HL-60 (cell line): ENCODE data around the gene MACROD2.

Experiments
- DNase-seq, 2 experiments: peaks; one replicate each; pipeline ENCODE4 v3.0.0-alpha.2; 2010 to 2020; ENCODE audit warnings: low read depth in 1 of 2, low spot score in 1 of 2
- H3K27ac ChIP-seq: fragments of 250-450 bp; sonication (Bioruptor Pico); replicated peaks from 2 replicates; pipeline ENCODE4 v1.5.1; 2020; ENCODE audit warnings: mild to moderate bottlenecking, moderate library complexity
- H3K27me3 ChIP-seq: fragments of 250-450 bp; sonication (Bioruptor Pico); 2 replicates; pipeline ENCODE4 v1.5.1; 2021; ENCODE audit warnings: mild to moderate bottlenecking, moderate library complexity; ENCODE audit not compliant: insufficient read depth, poor library complexity, severe bottlenecking
- H3K4me3 ChIP-seq: replicated peaks from 2 replicates; pipeline ENCODE4 v1.5.1; 2011; ENCODE audit warnings: mild to moderate bottlenecking, control low read depth, low read length; ENCODE audit not compliant: insufficient read depth
- CTCF ChIP-seq: IDR thresholded peaks from one replicate; pipeline ENCODE4 v1.5.1; 2011; ENCODE audit warnings: low read length, control low read depth, inconsistent platforms; ENCODE audit not compliant: insufficient read depth
- GABPA ChIP-seq: IDR thresholded peaks from 2 replicates; pipeline ENCODE4 v1.6.1; 2012; ENCODE audit warnings: low read depth
- POLR2AphosphoS5 ChIP-seq: IDR thresholded peaks from 2 replicates; pipeline ENCODE4 v1.6.1; 2012; ENCODE audit warnings: low read depth
- REST ChIP-seq: IDR thresholded peaks from 2 replicates; pipeline ENCODE4 v1.6.1; 2012; ENCODE audit warnings: low read depth; ENCODE audit not compliant: insufficient replicate concordance
- SPI1 ChIP-seq: IDR thresholded peaks from 2 replicates; pipeline ENCODE4 v1.6.1; 2012; ENCODE audit warnings: low read depth, mild to moderate bottlenecking, borderline replicate concordance

Gene MACROD2

GRCh38 chr20:14604143-14604542, 608.8 kb downstream of the MACROD2 start:
- Histone ChIP-seq H3K4me3 (no peak overlapping the region), H3K27me3 (no peaks in the 10 kb centered on the region), H3K27ac (no peak overlapping the region)
- DNase-seq: no peak
- TF ChIP-seq CTCF: no peak
- TF ChIP-seq REST: no peak

DNA sequence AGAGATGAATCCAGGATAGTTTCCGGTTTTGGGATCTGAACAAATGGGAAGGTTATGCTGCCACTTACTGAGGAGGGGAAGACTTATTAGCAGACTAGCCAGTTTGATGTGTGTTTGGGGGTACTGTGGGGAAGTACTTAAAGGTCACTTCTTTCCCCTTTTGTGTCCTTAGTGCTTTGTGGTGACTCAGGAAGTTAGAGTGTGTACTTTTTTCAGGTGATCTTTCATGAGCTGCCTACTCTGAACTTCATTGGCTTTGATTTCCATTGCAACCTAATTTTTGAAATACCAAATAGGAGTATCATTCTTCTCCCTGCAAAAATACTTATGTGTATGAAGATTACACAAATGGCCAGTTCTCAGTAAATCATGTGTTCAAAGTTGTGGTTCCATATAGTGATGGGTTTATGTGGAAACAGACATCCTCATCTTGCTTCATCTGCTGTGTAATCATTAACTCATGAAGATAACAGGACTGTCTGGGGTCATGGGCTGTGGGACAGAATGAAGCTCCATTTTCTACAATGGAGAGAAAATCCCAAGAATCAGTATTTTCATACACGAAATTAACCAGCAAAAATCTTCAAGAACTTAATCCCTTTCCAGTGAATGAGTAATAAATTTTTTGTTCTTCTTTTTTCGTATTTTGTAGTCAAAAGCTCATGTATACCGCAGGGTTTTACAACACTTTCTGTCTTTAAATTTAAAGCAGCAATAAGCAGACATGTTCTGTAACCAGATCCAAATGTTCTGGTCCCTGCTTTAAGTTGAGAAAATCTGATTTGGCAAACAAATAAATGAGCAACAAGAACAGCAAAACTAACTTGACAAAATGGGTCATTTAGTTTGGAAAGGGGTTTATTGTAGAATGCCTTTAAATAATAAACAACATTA, 614.3 kb downstream of the MACROD2 start:
- H3K27ac ChIP-seq: no peak overlapping the region
- no peak for DNase-seq
- TF ChIP-seq SPI1 (no peak), POLR2AphosphoS5 (no peak), REST (no peak), CTCF (no peak), GABPA (no peak)
- H3K27me3 ChIP-seq: no peaks in the 10 kb centered on the region
- no peak overlapping the region for H3K4me3 ChIP-seq

GRCh38 chr20:14611479-14611878, 616.2 kb downstream of the MACROD2 start:
- no peak overlapping the region for H3K27ac ChIP-seq
- no peak for DNase-seq
- TF ChIP-seq GABPA (no peak), POLR2AphosphoS5 (no peak), CTCF (no peak), REST (no peak), SPI1 (no peak)
- H3K4me3 ChIP-seq: no peak overlapping the region
- no peaks in the 10 kb centered on the region for H3K27me3 ChIP-seq
